Measurements from ENCODE around the gene SPIB. TPM values are rescaled to one million over a fixed set of nuclear protein-coding genes. Genes with fewer than 3 reads are reported as not detected.

The SPIB gene
- polyA plus RNA-seq (0.10 TPM in 1 of 3 replicates, not detected in the others), polyA minus RNA-seq (not detected in 3 replicates)
- polyA plus RNA-seq (2011; ENCODE audit: low read depth) = not detected
- not detected in 2 replicates for polyA plus RNA-seq (2011; cell fraction: cytosol; rRNA removed)
- not detected in 2 replicates for polyA plus RNA-seq (2011; cell fraction: nucleus; rRNA removed)
- 0.07 TPM in 1 of 2 replicates, not detected in the other for polyA plus RNA-seq (2012; ENCODE audit: low replicate concordance)
- not detected for polyA minus RNA-seq (2011; cell fraction: cytosol; rRNA and poly(A)+ RNA removed)
- not detected in 2 replicates for polyA minus RNA-seq (2011; cell fraction: nucleus; rRNA and poly(A)+ RNA removed)

DNA sequence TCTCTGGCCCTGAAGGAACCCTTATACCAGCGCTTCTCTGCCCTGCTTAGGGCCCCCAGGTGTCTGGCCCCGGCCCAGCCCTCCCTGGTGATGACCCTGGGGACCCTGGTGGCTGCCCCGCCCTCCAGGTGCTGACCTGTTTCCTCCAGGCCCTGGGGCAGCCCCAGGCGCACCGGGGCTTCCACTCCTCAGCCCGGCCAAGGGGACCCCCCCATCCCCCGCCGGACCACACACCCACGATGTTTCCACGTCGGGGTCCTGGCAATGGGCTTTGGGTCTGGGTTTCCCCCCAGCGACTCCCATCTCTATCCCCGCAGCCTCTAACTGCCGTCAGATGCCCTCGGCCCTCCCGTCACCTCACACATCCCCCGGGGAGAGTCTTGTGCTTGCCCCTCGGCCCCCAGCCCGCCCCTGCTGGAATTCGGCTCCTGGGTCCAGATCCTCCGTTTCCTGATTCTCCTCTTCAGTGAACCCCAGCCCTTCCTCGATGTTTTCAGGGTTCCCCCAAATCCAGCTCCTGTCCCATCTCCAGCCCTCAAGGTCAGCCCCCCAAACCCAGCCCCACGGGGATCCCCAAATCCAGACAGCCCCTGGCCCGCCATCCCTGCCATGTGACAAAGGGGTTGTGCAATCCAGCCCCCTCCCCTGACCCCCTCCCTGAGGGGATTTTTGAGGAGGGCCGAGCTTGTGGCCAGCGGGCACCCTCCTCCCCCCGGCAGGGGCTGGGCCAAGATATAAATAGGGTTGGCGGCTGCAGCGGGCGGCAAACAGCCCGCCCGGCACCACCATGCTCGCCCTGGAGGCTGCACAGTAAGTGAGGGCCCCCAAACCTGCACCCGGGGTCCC is at the start of gene SPIB:
TSS of gene SPIB (plus strand) at position 763 of the 846 bp plus-strand sequence. CDS start at position 788, 25 bp downstream.
- FAIRE-seq (no peak), DNase-seq (ENCODE audit: low read depth, low spot score) (no peak)
- H3K27me3 ChIP-seq (ENCODE audit: control insufficient read depth, extremely low read depth, insufficient read depth, low read length) = peaks cover 18% of the 10 kb centered on the region
- no peaks in the 10 kb centered on the region for H4K20me1 ChIP-seq (ENCODE audit: control insufficient read depth, extremely low read depth, insufficient read depth, low read length)
- H3K9me3 ChIP-seq (ENCODE audit: control insufficient read depth, low read depth, low read length) = no peaks in the 10 kb centered on the region
- dilution Hi-C loops (cut with MboI; ENCODE audit: extremely low pct_ligation_motif_present, low sequenced_read_pairs) = no loop called here
- no peak within 1 kb of the TSS for H3K4me3 ChIP-seq (ENCODE audit: control insufficient read depth in 2 of 3, extremely low read depth in 1 of 3, insufficient read depth in 2 of 3, low read depth in 1 of 3, low read length in 3 of 3)
- H3K27ac ChIP-seq (ENCODE audit: control insufficient read depth, insufficient read depth, low read length) = no peak within 1 kb of the TSS
- H3K79me2 ChIP-seq (ENCODE audit: control insufficient read depth, insufficient read depth, low read length) = no peaks in the 10 kb centered on the region
- H2AFZ ChIP-seq (ENCODE audit: control insufficient read depth, low read length) = peak within 1 kb of the TSS; percentile 24
- no peaks in the 10 kb centered on the region for H3K4me1 ChIP-seq (ENCODE audit: control insufficient read depth, extremely low read depth, insufficient read depth, low read length)
- H3K4me2 ChIP-seq (ENCODE audit: control insufficient read depth, extremely low read depth, insufficient read depth, low read depth, low read length) = no peak within 1 kb of the TSS
- TF ChIP-seq, protein P1, sequence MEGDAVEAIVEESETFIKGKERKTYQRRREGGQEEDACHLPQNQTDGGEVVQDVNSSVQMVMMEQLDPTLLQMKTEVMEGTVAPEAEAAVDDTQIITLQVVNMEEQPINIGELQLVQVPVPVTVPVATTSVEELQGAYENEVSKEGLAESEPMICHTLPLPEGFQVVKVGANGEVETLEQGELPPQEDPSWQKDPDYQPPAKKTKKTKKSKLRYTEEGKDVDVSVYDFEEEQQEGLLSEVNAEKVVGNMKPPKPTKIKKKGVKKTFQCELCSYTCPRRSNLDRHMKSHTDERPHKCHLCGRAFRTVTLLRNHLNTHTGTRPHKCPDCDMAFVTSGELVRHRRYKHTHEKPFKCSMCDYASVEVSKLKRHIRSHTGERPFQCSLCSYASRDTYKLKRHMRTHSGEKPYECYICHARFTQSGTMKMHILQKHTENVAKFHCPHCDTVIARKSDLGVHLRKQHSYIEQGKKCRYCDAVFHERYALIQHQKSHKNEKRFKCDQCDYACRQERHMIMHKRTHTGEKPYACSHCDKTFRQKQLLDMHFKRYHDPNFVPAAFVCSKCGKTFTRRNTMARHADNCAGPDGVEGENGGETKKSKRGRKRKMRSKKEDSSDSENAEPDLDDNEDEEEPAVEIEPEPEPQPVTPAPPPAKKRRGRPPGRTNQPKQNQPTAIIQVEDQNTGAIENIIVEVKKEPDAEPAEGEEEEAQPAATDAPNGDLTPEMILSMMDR (optimal IDR thresholded peaks at IDR 0.05 in 1 of 3, IDR thresholded peaks at IDR 0.05 in 1 of 3, conservative IDR thresholded peaks at IDR 0.05 in 1 of 3; ENCODE audit: extremely low read depth in 1 of 3, insufficient read depth in 2 of 3, low read length in 3 of 3) = no peak
- no peak for TF ChIP-seq EZH2 (IDR thresholded peaks at IDR 0.05; ENCODE audit: low read length)
- peaks cover 1 to 4% of the 10 kb centered on the region in 2 experiments for H3K36me3 ChIP-seq (ENCODE audit: control insufficient read depth in 2 of 2, extremely low read depth in 1 of 2, insufficient read depth in 2 of 2, low read length in 2 of 2)
- no peaks in the 10 kb centered on the region for H3K9me1 ChIP-seq (ENCODE audit: control insufficient read depth, extremely low read depth, insufficient read depth, low read length)
- H3K9ac ChIP-seq (ENCODE audit: control insufficient read depth, extremely low read depth, insufficient read depth, low read length) = no peak within 1 kb of the TSS

DNA sequence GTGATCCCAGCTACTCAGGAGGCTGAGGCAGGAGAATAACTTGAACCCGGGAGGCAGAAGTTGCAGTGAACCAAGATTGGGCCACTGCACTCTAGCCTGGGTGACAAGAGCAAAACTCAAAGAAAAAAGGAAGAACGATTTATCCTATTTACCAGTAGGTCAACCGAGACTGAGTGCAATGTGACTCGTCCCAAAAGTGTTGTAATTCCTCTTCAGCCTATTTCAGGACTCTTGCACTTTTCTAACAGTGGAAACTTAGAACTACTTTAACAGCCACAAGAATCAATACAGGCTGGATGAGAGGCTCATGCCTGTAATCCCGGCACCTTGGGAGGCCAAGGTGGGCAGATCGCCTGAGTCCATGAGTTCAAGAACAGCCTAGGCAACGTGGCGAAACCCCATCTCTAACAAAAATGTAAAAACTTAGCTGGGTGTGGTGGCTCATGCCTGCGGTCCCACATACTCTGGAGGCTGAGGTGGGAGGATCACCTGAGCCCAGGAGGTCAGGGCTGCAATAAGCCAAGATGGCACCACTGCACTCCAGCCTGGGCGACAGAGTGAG is 46.7 kb upstream of the SPIB start:
- Histone ChIP-seq H3K79me2 (ENCODE audit: control insufficient read depth, insufficient read depth, low read length) (no peaks in the 10 kb centered on the region), H3K4me2 (ENCODE audit: control insufficient read depth, extremely low read depth, insufficient read depth, low read depth, low read length) (no peak overlapping the region), H3K27ac (ENCODE audit: control insufficient read depth, insufficient read depth, low read length) (no peak overlapping the region), H3K27me3 (ENCODE audit: control insufficient read depth, extremely low read depth, insufficient read depth, low read length) (no peaks in the 10 kb centered on the region), H3K4me1 (ENCODE audit: control insufficient read depth, extremely low read depth, insufficient read depth, low read length) (peaks cover 6% of the 10 kb centered on the region), H2AFZ (ENCODE audit: control insufficient read depth, low read length) (no peak overlapping the region), H3K9me1 (ENCODE audit: control insufficient read depth, extremely low read depth, insufficient read depth, low read length) (no peaks in the 10 kb centered on the region), H3K4me3 (ENCODE audit: control insufficient read depth in 2 of 3, extremely low read depth in 1 of 3, insufficient read depth in 2 of 3, low read depth in 1 of 3, low read length in 3 of 3) (no peak overlapping the region), H4K20me1 (ENCODE audit: control insufficient read depth, extremely low read depth, insufficient read depth, low read length) (no peaks in the 10 kb centered on the region), H3K9me3 (ENCODE audit: control insufficient read depth, low read depth, low read length) (no peaks in the 10 kb centered on the region), H3K9ac (ENCODE audit: control insufficient read depth, extremely low read depth, insufficient read depth, low read length) (no peak overlapping the region), H3K36me3 (ENCODE audit: control insufficient read depth in 2 of 2, extremely low read depth in 1 of 2, insufficient read depth in 2 of 2, low read length in 2 of 2) (no peaks in the 10 kb centered on the region)
- dilution Hi-C loops (cut with MboI; ENCODE audit: extremely low pct_ligation_motif_present, low sequenced_read_pairs) = no loop called here
- DNase-seq (ENCODE audit: low read depth, low spot score) = no peak
- FAIRE-seq = no peak
- TF ChIP-seq, protein P1 (optimal IDR thresholded peaks at IDR 0.05 in 1 of 3, IDR thresholded peaks at IDR 0.05 in 1 of 3, conservative IDR thresholded peaks at IDR 0.05 in 1 of 3; ENCODE audit: extremely low read depth in 1 of 3, insufficient read depth in 2 of 3, low read length in 3 of 3) = no peak
- TF ChIP-seq EZH2 (IDR thresholded peaks at IDR 0.05; ENCODE audit: low read length) = no peak
